HCT116 (cell line): ENCODE results near the gene PMM1. TPM values are rescaled to one million over a fixed set of nuclear protein-coding genes. Genes with fewer than 3 reads are reported as not detected.

ENCODE experiments used
- ATAC-seq: fragments of 200-7000 bp; cut with Tn5 transposase; 2 replicates; pipeline ENCODE4 v1.9.1; 2020; ENCODE audit warnings: mild to moderate bottlenecking, moderate library complexity
- BruUV-seq: library from RNA; stranded (reverse); fragments of 400-500 nt; replicated peaks from 2 replicates; lab custom pipeline; 2021; lab: Mats Ljungman, UMichigan
- CTCF ChIA-PET: fragments of 300-600 bp; sonication (Branson Sonifier 250); formaldehyde crosslinking; loops from one replicate; lab custom pipeline; 2021; ENCODE audit warnings: antibody characterized with exemption; lab: Charles Lee
- POLR2A ChIA-PET: fragments of 300-600, 350-600 bp; sonication (Branson Sonifier 250); formaldehyde crosslinking; loops from one replicate; lab custom pipeline; 2021; ENCODE audit warnings: antibody characterized with exemption; lab: Charles Lee
- RAD21 ChIA-PET, 2 experiments: fragments of 300-600 bp; sonication (Branson Sonifier 250); formaldehyde crosslinking; loops; one replicate each; lab custom pipeline; 2023; ENCODE audit warnings: low total read pairs in 2 of 2; ENCODE audit not compliant: uncharacterized antibody in 2 of 2, unreplicated experiment in 2 of 2, low non-redundant PET in 1 of 2; lab: Charles Lee
- DNase-seq: peaks from one replicate; pipeline ENCODE4 v3.0.0-alpha.2; 2010; ENCODE audit warnings: low read depth, low spot score
- H2AFZ ChIP-seq: fragments of 200-600 bp; shearing (Covaris generic), sonication (generic); 2 replicates; pipeline ENCODE4 v1.6.1; 2017; ENCODE audit warnings: low read depth, mixed run types, mixed read lengths, antibody characterized with exemption, low read length; ENCODE audit not compliant: poor library complexity, severe bottlenecking
- H3K27ac ChIP-seq: 2 replicates; pipeline ENCODE4 v1.5.1; 2012; ENCODE audit warnings: low read depth, low read length
- H3K27me3 ChIP-seq: fragments of 200-600 bp; sonication (generic); 2 replicates; pipeline ENCODE4 v1.6.1; 2016; ENCODE audit warnings: mixed run types, low read length, mixed read lengths; ENCODE audit not compliant: insufficient read depth
- H3K36me3 ChIP-seq, 2 experiments: fragments of 200-500 bp in 1 of 2; fragments of 200-600 bp in 1 of 2; sonication (Bioruptor generic) in 1 of 2; sonication (generic) in 1 of 2; 2 replicates each; pipeline versions ENCODE4 v1.5.1 to v1.6.1; 2014 to 2016; ENCODE audit warnings: low read length in 2 of 2, inconsistent platforms in 1 of 2, mixed read lengths in 1 of 2, mixed run types in 1 of 2; ENCODE audit not compliant: insufficient read depth in 2 of 2, control insufficient read depth in 1 of 2
- H3K4me1 ChIP-seq, 2 experiments: fragments of 200-600 bp in 1 of 2; sonication (generic) in 1 of 2; 2 replicates each; pipeline versions ENCODE4 v1.5.1 to v1.6.1; 2012 to 2017; ENCODE audit warnings: low read length in 2 of 2, inconsistent platforms in 1 of 2, mild to moderate bottlenecking in 1 of 2, mixed read lengths in 1 of 2, mixed run types in 1 of 2, moderate library complexity in 1 of 2; ENCODE audit not compliant: insufficient read depth in 2 of 2, control insufficient read depth in 1 of 2
- H3K4me2 ChIP-seq: fragments of 200-600 bp; sonication (generic); 2 replicates; pipeline ENCODE4 v1.6.1; 2017; ENCODE audit warnings: mixed run types, low read length, mixed read lengths
- H3K4me3 ChIP-seq, 2 experiments: fragments of 200-600 bp in 1 of 2; sonication (generic) in 1 of 2; replicated peaks in 1 of 2; 2 replicates each; pipeline ENCODE4 v1.5.1; 2011 to 2016; ENCODE audit warnings: low read length in 2 of 2, control low read depth in 1 of 2, low read depth in 1 of 2, mild to moderate bottlenecking in 1 of 2, mixed read lengths in 1 of 2, mixed run types in 1 of 2
- H3K79me2 ChIP-seq: fragments of 200-600 bp; sonication (generic); 2 replicates; pipeline ENCODE4 v1.6.1; 2017; ENCODE audit warnings: mild to moderate bottlenecking, mixed run types, low read length, moderate library complexity, mixed read lengths; ENCODE audit not compliant: insufficient read depth
- H3K9ac ChIP-seq: fragments of 200-600 bp; sonication (generic); 2 replicates; pipeline ENCODE4 v1.6.1; 2016; ENCODE audit warnings: low read length, mixed read lengths
- H3K9me2 ChIP-seq: fragments of 200-600 bp; sonication (generic), shearing (Covaris generic); 2 replicates; pipeline ENCODE4 v1.6.1; 2017; ENCODE audit warnings: mixed run types, mild to moderate bottlenecking, moderate library complexity; ENCODE audit not compliant: insufficient read depth
- H3K9me3 ChIP-seq, 2 experiments: fragments of 200-500 bp in 1 of 2; fragments of 200-600 bp in 1 of 2; sonication (Bioruptor generic) in 1 of 2; sonication (generic) in 1 of 2; 2 replicates each; pipeline ENCODE4 v1.6.1; 2014 to 2017; ENCODE audit warnings: low read length in 2 of 2, mixed read lengths in 2 of 2, inconsistent platforms in 1 of 2, low read depth in 1 of 2, mild to moderate bottlenecking in 1 of 2, mixed run types in 1 of 2, moderate library complexity in 1 of 2; ENCODE audit not compliant: control insufficient read depth in 1 of 2, insufficient read depth in 1 of 2
- H4K20me1 ChIP-seq: fragments of 200-600 bp; sonication (generic), shearing (Covaris generic); 2 replicates; pipeline ENCODE4 v1.6.1; 2017; ENCODE audit warnings: mixed run types, mild to moderate bottlenecking, moderate library complexity; ENCODE audit not compliant: insufficient read depth
- CEBPB ChIP-seq: IDR thresholded peaks from 2 replicates; pipeline ENCODE4 v1.6.1; 2012; ENCODE audit warnings: low read depth
- ELF1 ChIP-seq: IDR thresholded peaks from 2 replicates; pipeline ENCODE4 v1.6.1; 2012; ENCODE audit warnings: low read depth, borderline replicate concordance
- EZH2 ChIP-seq: fragments of 200-600 bp; sonication (generic); IDR thresholded peaks from 2 replicates; pipeline ENCODE4 v1.6.1; 2017; ENCODE audit warnings: antibody characterized with exemption, mixed run types
- EZH2phosphoT487 ChIP-seq: fragments of 200-600 bp; IDR thresholded peaks from 2 replicates; pipeline ENCODE4 v1.6.1; 2018; ENCODE audit warnings: antibody characterized with exemption, borderline replicate concordance
- FOSL1 ChIP-seq: IDR thresholded peaks from 2 replicates; pipeline ENCODE4 v1.6.1; 2012; ENCODE audit warnings: low read depth
- JUND ChIP-seq: IDR thresholded peaks from 2 replicates; pipeline ENCODE4 v1.6.1; 2012
- POLR2A ChIP-seq: IDR thresholded peaks from 2 replicates; pipeline ENCODE4 v1.7.0; 2011; ENCODE audit warnings: borderline replicate concordance; ENCODE audit not compliant: insufficient read depth, insufficient read length; ENCODE audit errors: extremely low read depth
- POLR2AphosphoS5 ChIP-seq: IDR thresholded peaks from 2 replicates; pipeline ENCODE4 v1.6.1; 2011; ENCODE audit warnings: mild to moderate bottlenecking, low read depth, low read length, moderate library complexity
- SIN3A ChIP-seq: IDR thresholded peaks from 2 replicates; pipeline ENCODE4 v1.6.1; 2012; ENCODE audit warnings: low read depth
- TCF7L2 ChIP-seq: IDR thresholded peaks from 2 replicates; pipeline ENCODE4 v1.7.0; 2011; ENCODE audit warnings: borderline replicate concordance, inconsistent platforms; ENCODE audit not compliant: insufficient read depth, insufficient read length; ENCODE audit errors: extremely low read depth
- YY1 ChIP-seq: IDR thresholded peaks from 2 replicates; pipeline ENCODE4 v1.6.1; 2011; ENCODE audit warnings: low read length, low read depth, moderate library complexity, mild to moderate bottlenecking; ENCODE audit not compliant: insufficient replicate concordance; ENCODE audit errors: extremely low read depth
- ZFX ChIP-seq: fragments of 450-650 bp; IDR thresholded peaks from 2 replicates; pipeline ENCODE4 v1.6.1; 2017
- intact Hi-C: fragments of 100-400 bp; cut with micrococcal nuclease; formaldehyde crosslinking; loops from 2 replicates; pipeline ENCODE4 v1.10.0; 2022
- total RNA-seq: library from RNA; stranded (reverse); gene quantifications from one replicate; pipeline ENCODE4 v1.2.1, GENCODE V29; 2021; ENCODE audit not compliant: unreplicated experiment
- TF ChIP-seq, protein P1 (sequence below), 3 experiments: fragments of 200-600 bp in 1 of 3; sonication (generic) in 1 of 3; IDR thresholded peaks in 2 of 3; conservative IDR thresholded peaks in 1 of 3; 2 replicates each; pipeline ENCODE4 v1.5.1; 2012 to 2017; ENCODE audit warnings: low read depth in 2 of 3, low read length in 2 of 3, antibody characterized with exemption in 1 of 3, borderline replicate concordance in 1 of 3, control low read depth in 1 of 3, mild to moderate bottlenecking in 1 of 3, mixed read lengths in 1 of 3, mixed run types in 1 of 3, moderate library complexity in 1 of 3; ENCODE audit not compliant: insufficient read depth in 1 of 3
- TF ChIP-seq, protein P2 (sequence below): IDR thresholded peaks from 2 replicates; pipeline ENCODE4 v1.6.1; 2012
- TF ChIP-seq, protein P3 (sequence below): IDR thresholded peaks from 2 replicates; pipeline ENCODE4 v1.6.1; 2012; ENCODE audit warnings: low read depth

The PMM1 gene
- total RNA-seq, 1 experiment from 2014 or later = 31.7 TPM

DNA sequence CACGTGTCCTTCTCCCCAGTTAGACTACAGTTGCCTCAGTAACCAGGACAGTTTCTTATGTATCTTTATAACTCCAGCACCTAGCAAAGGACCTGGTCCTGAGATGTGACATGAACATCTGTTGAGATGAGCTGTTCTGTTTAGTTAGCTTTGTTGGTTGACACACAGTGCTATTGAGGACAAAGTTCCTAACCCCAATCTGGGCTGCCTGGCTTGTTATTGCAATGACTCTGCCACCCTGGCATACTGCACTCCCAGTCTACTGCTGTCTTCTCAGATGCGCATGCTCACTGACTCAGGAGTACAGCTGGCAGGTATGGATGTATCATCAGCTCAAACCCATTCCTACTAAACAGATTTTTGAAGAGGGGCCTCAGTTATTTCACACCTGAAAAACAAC is 23.8 kb upstream of the PMM1 start:
- Histone ChIP-seq H3K9ac (no peak overlapping the region), H3K36me3 (peaks cover 0 to 7% of the 10 kb centered on the region in 2 experiments; a peak in 1 of 4 replicates), H3K79me2 (peaks cover 50% of the 10 kb centered on the region), H3K4me3 (no peak overlapping the region), H3K4me1 (no peaks in the 10 kb centered on the region), H3K9me2 (no peaks in the 10 kb centered on the region), H3K4me2 (no peak overlapping the region), H3K9me3 (no peaks in the 10 kb centered on the region), H4K20me1 (no peaks in the 10 kb centered on the region), H3K27me3 (no peaks in the 10 kb centered on the region), H3K27ac (no peak overlapping the region), H2AFZ (no peak overlapping the region)
- intact Hi-C loops = no loop called here
- ChIA-PET POLR2A (interaction anchor here (1.9 kb wide), 1 partner anchor 8 kb away, joined by 10 read pairs; the partner anchor contains the start of genes DESI1 and XRCC6), RAD21 (no interaction called here), CTCF (no interaction called here)
- TF ChIP-seq CEBPB (no peak), ZFX (no peak), JUND (no peak), ELF1 (no peak), FOSL1 (no peak), EZH2phosphoT487 (no peak), POLR2AphosphoS5 (no peak), YY1 (no peak), SIN3A (no peak), POLR2A (no peak), EZH2 (no peak), TCF7L2 (no peak)
- TF ChIP-seq, protein P1, sequence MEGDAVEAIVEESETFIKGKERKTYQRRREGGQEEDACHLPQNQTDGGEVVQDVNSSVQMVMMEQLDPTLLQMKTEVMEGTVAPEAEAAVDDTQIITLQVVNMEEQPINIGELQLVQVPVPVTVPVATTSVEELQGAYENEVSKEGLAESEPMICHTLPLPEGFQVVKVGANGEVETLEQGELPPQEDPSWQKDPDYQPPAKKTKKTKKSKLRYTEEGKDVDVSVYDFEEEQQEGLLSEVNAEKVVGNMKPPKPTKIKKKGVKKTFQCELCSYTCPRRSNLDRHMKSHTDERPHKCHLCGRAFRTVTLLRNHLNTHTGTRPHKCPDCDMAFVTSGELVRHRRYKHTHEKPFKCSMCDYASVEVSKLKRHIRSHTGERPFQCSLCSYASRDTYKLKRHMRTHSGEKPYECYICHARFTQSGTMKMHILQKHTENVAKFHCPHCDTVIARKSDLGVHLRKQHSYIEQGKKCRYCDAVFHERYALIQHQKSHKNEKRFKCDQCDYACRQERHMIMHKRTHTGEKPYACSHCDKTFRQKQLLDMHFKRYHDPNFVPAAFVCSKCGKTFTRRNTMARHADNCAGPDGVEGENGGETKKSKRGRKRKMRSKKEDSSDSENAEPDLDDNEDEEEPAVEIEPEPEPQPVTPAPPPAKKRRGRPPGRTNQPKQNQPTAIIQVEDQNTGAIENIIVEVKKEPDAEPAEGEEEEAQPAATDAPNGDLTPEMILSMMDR (IDR thresholded peaks at IDR 0.05 in 2 of 3, conservative IDR thresholded peaks at IDR 0.05 in 1 of 3; ENCODE audit: borderline replicate concordance in 1 of 3, insufficient read depth in 1 of 3, low read depth in 2 of 3, low read length in 2 of 3) = no peak
- TF ChIP-seq, protein P2, sequence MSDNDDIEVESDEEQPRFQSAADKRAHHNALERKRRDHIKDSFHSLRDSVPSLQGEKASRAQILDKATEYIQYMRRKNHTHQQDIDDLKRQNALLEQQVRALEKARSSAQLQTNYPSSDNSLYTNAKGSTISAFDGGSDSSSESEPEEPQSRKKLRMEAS = no peak
- TF ChIP-seq, protein P3, sequence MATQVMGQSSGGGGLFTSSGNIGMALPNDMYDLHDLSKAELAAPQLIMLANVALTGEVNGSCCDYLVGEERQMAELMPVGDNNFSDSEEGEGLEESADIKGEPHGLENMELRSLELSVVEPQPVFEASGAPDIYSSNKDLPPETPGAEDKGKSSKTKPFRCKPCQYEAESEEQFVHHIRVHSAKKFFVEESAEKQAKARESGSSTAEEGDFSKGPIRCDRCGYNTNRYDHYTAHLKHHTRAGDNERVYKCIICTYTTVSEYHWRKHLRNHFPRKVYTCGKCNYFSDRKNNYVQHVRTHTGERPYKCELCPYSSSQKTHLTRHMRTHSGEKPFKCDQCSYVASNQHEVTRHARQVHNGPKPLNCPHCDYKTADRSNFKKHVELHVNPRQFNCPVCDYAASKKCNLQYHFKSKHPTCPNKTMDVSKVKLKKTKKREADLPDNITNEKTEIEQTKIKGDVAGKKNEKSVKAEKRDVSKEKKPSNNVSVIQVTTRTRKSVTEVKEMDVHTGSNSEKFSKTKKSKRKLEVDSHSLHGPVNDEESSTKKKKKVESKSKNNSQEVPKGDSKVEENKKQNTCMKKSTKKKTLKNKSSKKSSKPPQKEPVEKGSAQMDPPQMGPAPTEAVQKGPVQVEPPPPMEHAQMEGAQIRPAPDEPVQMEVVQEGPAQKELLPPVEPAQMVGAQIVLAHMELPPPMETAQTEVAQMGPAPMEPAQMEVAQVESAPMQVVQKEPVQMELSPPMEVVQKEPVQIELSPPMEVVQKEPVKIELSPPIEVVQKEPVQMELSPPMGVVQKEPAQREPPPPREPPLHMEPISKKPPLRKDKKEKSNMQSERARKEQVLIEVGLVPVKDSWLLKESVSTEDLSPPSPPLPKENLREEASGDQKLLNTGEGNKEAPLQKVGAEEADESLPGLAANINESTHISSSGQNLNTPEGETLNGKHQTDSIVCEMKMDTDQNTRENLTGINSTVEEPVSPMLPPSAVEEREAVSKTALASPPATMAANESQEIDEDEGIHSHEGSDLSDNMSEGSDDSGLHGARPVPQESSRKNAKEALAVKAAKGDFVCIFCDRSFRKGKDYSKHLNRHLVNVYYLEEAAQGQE = no peak
- ATAC-seq (no peak), DNase-seq (no peak)
- BruUV-seq = no TSS peak
